Measurements from ENCODE around the gene NGEF. TPM values are rescaled to one million over a fixed set of nuclear protein-coding genes. Genes with fewer than 3 reads are reported as not detected.

Gene NGEF
- total RNA-seq, 1 experiment from 2014 or later, result 1.9 TPM

GRCh38 chr2:232983669-232984140 lies 29.4 kb downstream of the NGEF start:
- H4K91ac ChIP-seq (ENCODE audit: insufficient read length, low read depth, low read length), result no peak overlapping the region
- no peaks in the 10 kb centered on the region for H3K79me1 ChIP-seq (ENCODE audit: insufficient read depth, low read depth, low read length, poor library complexity, severe bottlenecking)
- peaks cover 3% of the 10 kb centered on the region; the same call in 1 of the 2 replicates for H3K4me1 ChIP-seq (ENCODE audit: insufficient read depth, low read length)
- no peak overlapping the region for H3K9ac ChIP-seq (ENCODE audit: extremely low read depth, insufficient read length, low read length)
- H3K23ac ChIP-seq (ENCODE audit: insufficient read length, low read depth, low read length), result no peak overlapping the region
- no peak overlapping the region for H4K5ac ChIP-seq (ENCODE audit: insufficient read length, low read depth, low read length)
- no CpG with 5 or more reads among the region's 11 CpGs for WGBS (ENCODE audit: extremely low coverage, insufficient read length, low lambda C conversion rate)
- H4K8ac ChIP-seq (replicated peaks; ENCODE audit: insufficient read length, low read depth, low read length), result no peak overlapping the region
- H2BK120ac ChIP-seq (ENCODE audit: low read depth, low read length, poor library complexity, severe bottlenecking), result no peak overlapping the region
- no peaks in the 10 kb centered on the region for H3K79me2 ChIP-seq (ENCODE audit: insufficient read depth, low read length)
- H3K4ac ChIP-seq (ENCODE audit: low read depth, low read length), result no peak overlapping the region
- no peak overlapping the region for H3T11ph ChIP-seq (ENCODE audit: low read length)
- Mint-ChIP-seq H3K4me3 (no peak overlapping the region), H3K36me3 (ENCODE audit: insufficient read depth in 1 of 3, low read depth in 3 of 3) (peaks cover 0 to 8% (median 5%) of the 10 kb centered on the region in 3 experiments; a peak in 5 of 7 replicates), H3K27me3 (ENCODE audit: low read depth) (peaks cover 2% of the 10 kb centered on the region), H3K4me1 (peaks cover 33 to 45% of the 10 kb centered on the region in 2 experiments), H3K27ac (no peak overlapping the region), H3K9me3 (peaks cover 7 to 8% of the 10 kb centered on the region in 2 experiments)
- no peak overlapping the region for H2AK5ac ChIP-seq (ENCODE audit: insufficient read length, low read length)
- TF ChIP-seq CTCF (conservative IDR thresholded peaks at IDR 0.05), result no peak
- DNase-seq, result no peak
- H3K4me2 ChIP-seq (ENCODE audit: insufficient read depth, insufficient read length, low read length), result no peak overlapping the region
- no peak overlapping the region for H2BK15ac ChIP-seq (ENCODE audit: low read depth, low read length)
- no peaks in the 10 kb centered on the region for H3K9me3 ChIP-seq (ENCODE audit: control insufficient read depth, low read depth, low read length)
- no peaks in the 10 kb centered on the region for H3K27me3 ChIP-seq (ENCODE audit: insufficient read depth, low read length)
- no peak overlapping the region for H3K18ac ChIP-seq (ENCODE audit: insufficient read length, low read depth, low read length)
- no peaks in the 10 kb centered on the region for H3K23me2 ChIP-seq (ENCODE audit: insufficient read length, low read depth, low read length, poor library complexity, severe bottlenecking)
- no peak overlapping the region for H3K27ac ChIP-seq (ENCODE audit: insufficient read length, low read depth, low read length)
- no peak overlapping the region for H3K56ac ChIP-seq (ENCODE audit: insufficient read length, low read depth, low read length)
- H2BK12ac ChIP-seq (ENCODE audit: insufficient read length, low read depth, low read length), result no peak overlapping the region
- H2BK5ac ChIP-seq (ENCODE audit: insufficient read length, low read length), result no peak overlapping the region
- H2AFZ ChIP-seq (ENCODE audit: low read length), result no peak overlapping the region
- H3K14ac ChIP-seq (ENCODE audit: insufficient read depth, low read length), result no peak overlapping the region
- no peak overlapping the region for H2BK20ac ChIP-seq (ENCODE audit: low read depth, low read length, poor library complexity, severe bottlenecking)
- no peaks in the 10 kb centered on the region for H4K20me1 ChIP-seq (ENCODE audit: control insufficient read depth, insufficient read depth, insufficient read length)

All from H9 (cell line).